LoVo (cell line): Measurements from ENCODE around the gene C3.
"Not testable (repeated sequence)": the region's sequence is repeated elsewhere in the genome, so short reads cannot be mapped to it uniquely, and the experiment has no call there.

Experiments used
- DNase-seq: peaks from one replicate; pipeline ENCODE4 v3.0.0-alpha.2; 2016; ENCODE audit warnings: low spot score

Gene C3

DNA sequence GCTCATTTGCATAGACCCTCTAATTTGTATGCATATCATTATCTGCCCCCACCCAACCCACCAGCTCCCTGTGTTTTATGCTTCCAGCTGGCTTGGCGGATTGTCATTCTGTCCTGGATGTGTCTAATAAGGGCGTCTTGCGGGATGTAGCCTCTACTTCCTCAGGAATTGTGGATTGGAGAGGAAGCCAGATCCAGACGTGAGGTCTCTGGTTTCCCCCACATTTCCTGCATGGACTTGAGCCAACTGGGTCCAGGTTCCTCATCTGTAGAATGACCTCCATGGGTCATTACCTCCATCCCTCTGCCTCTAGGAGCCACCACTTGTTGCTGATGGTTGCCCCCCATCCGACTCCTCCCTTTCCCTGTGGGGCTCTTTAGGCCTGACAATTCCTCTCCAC lies 57.7 kb downstream of the C3 start:
- DNase-seq = no peak

DNA sequence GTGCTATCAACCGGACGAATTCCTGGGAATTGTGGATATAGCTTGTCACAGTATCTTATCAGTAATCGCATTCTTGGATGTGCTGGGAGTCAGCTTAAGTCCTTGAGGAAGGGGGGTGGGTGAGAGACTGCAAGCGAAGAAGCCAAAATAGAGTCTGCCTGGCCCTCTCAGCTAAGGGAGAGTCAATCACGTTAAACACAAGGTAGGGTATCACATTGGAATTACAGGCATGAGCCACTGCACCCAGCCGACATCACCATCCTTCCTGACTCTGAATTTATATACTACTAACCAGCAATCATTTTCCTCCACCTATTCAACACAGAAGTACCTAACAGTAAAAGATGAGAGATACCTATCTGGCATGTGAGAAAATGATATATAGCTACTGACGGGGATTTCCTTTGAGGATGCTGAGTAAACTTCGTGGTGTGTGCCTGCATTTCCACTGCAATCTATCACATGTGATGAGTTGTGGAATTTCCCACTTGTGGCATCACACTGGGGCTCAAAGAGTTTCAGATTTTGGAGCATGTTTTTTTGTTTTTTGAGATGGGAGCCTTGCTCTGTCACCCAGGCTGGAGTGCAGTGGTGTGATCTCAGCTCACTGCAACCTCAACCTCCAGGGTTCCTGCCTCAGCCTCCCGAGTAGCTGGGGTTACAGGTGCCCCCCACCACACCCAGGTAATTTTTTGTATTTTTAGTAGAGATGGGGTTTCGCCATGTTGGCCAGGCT lies 58.8 kb downstream of the C3 start:
- not testable (repeated sequence) for DNase-seq

DNA sequence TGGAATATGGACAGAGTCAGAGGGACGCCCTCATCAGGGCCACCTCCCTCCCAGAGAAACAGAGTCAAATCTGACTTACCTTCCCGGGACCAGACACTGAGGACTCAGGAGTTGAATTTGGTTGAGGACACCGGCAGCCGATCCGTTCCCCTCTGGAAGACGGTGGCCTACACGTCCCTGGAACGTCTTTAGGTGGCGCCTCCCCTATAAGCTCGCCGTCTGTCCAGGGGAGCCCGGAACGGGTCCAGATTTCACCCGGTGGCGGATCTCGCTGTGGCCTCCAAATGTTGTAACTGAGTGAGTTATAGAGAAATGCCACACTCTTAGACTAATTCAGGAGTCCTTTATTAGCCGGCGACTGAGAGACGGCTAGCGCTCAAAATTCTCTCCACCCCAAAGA lies 59.5 kb downstream of the C3 start:
- DNase-seq = no peak

DNA sequence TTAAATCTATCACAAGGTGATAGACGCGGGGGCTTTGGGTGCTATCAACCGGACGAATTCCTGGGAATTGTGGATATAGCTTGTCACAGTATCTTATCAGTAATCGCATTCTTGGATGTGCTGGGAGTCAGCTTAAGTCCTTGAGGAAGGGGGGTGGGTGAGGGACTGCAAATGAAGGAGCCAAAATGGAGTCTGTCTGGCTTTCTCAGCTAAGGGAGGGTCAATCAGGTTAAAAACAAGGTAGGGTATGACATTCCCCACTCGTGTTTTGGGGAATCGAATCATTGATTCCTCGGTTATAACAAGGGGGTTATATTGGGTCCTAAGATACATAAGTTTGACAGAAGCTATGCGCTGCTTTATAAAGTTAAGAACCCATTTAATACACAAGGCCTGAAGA lies 64.1 kb downstream of the C3 start:
- not testable (repeated sequence) for DNase-seq

DNA sequence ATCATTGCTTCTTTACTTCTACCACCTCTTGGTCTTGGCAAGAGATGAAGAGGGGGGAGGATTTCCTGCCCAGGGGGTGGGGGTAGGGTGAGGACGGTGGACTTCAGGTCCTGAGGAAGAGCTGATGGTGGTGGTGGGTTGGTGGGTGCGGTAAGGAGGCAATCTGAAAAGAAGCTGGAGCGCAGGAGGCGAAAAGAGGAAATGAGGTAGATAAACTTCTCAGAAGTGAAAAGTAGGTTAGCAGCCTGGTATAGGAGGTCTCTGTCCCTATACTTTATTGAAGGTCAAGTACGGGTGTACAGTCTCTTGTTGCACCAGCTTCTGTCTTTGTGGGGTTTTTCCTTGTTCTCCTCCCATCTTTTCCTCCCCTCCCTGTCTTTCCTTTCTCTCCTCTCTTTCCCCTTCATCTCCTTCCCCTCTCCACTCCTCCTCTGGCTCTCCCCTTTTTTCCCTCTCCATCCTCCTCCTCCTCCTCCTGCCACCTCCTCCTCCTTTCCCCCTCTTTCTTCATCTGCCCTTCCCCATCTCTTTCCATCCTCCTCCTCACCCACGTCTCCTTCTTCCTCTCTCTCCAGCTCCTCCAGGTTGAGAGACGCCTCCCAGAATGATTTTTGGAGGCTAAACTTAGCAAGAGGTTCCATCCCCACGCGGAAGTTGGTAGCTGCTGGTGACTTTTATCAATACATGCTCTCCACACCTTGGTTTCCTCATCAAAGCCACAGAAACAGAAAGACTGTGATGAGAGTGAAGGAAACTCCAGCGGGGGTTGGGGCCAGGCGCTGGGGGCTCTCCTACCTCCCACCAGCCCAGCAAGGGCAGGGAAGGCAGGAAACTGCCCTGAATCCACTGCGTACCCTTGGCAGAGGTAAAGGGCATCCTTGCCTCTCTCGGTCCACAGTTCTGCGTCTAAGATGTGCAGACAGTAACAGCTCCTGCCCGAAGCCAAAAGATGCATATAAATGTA lies 65.8 kb downstream of the C3 start:
- no peak for DNase-seq

DNA sequence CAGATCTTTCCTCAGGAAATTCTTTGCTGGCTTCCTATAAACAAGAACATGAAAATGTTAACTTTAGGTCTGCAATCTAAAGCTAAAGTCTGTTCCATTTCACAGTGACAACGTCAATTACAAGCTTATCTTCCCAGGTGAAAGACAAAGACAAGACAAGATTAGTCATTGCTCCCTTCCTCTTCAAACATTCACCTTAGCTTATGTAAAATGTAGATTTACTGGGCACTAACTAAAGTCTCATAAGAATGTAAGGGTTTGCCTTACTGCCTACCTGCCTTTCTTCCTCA lies 67.7 kb downstream of the C3 start:
- no peak for DNase-seq

DNA sequence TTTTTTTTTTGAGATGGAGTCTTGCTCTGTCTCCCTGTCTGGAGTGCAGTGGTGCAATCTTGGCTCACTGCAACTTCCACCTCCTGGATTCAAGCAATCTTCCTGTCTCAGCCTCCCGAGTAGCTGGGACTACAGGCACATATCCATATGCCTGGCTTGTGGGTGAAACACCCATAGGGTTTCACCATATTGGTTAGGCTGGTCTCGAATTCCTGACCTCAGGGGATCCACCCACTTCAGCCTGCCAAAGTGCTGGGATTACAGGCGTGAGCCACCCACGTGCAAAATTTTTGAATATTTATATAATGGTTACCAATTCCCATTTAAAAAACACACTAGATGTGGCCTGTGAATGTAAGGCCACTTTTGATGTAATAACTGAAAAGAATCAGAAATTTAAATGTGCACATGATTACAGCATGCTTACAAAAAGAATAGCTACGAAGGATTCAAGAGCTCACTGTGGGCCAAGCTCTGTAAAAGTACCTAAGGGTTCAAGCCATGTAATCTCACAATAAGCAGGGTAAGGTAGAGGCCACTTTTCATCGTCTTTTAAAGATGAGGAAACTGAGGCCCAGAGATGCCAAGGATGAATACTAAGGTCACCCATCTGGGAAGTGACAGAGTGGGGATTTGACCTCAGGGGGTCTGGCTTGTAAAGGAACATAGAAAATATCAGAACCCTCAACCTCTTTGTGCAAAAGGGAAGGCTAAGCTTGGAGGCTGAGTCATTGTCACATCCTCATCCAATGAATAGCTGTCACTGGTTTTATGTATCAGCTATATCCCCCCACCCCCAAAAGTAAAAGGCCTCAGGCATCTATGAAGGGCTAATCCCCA lies 68.3 kb downstream of the C3 start:
- no peak for DNase-seq

DNA sequence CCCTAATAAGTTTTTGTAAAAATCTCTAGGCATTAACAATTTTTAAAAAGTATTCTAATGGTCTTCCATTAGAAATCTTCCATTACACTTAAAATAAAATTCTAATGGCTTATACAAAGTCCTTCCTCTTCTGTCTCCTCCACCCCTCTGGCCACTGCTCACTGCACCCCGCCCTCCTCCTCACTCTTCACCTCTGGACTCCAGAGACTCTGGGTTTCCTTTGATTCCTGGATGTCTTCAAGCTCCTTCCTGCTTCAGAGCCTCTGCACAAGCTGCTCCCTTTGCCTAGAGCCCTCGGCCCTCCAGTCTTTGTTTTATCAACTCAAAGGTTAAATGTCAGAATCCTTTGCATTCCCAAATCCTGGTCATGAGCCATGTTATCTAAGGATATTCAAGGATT lies 71.3 kb downstream of the C3 start:
- DNase-seq = no peak

DNA sequence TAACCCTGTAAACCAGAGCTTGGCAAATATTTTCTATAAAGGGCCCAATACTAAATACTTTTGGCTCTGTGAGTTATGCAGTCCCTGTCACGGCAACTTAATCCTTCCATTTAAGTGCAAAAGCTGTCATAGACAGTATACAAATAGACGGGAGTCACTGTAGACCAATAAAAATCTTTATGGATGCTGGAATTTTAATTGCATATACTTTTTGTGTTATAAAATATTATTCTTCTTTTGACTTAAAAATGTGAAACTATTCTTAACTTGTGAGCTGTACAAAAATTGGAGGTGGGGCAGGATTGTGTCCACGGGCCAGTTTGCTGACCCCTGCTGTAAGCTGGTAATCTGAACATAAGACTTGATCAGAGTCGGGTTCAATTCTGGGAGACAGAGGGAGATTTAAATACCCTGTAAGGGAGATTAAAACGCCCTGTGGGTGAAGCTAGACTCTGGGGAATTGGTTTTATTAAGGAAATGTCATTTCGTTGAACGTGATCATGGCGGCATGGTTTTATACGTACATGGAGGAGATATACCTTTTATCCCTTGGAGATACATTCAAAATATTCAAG lies 72.2 kb downstream of the C3 start:
- no peak for DNase-seq

DNA sequence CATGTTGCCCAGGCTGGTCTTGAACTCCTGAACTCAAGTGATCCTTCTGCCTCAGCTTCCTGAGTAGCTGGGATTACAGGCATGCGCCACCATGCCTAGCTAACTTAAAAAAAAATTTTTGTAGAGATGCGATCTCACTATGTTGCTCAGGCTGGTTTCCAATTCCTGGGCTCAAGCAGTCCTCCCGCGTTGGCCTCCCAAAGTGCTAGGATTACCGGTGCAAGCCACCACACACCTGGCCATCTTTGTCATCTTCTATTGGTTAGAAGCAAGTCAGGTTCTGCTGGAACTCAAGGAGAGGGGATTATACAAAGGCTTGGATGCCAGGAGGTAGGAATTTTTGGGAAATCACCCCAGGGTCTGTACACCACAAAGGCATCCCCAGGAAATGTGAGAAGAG lies 75.7 kb downstream of the C3 start:
- DNase-seq = no peak

DNA sequence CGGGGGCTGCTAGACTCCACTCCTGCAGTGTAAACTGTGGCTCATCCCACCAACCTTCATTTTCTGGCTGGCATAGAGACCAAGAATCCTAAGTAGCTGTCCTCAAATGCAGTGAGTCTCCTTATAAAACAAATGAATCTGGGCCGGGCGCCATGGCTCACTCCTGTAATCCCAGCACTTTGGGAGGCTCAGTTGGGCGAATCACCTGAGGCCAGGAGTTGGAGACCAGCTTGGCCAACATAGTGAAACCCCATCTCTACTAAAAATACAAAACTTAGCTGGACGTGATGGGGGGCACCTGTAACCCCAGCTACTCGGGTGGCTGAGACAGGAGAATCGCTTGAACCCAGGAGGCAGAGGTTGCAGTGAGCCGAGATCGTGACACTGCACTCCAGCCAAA lies 80.1 kb downstream of the C3 start:
- not testable (repeated sequence) for DNase-seq

DNA sequence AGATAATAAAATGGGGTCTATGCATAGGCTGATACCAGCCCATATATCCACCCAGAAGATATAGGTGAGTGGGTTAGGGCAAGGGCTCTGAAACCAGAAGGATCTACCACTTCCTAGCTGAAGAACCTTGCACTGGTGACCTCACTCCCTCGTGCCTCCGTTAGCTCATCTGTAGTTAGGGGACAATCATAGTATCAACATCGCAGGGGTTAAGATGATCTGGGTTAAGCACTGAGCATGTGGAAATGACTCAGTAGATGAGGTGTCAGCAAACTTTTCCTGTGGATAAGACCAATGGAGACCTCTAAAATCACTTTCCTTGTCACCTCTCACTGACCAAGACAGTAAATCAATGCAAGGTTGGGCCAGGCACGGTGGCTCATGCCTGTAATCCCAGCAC lies 81.0 kb downstream of the C3 start:
- no peak for DNase-seq

DNA sequence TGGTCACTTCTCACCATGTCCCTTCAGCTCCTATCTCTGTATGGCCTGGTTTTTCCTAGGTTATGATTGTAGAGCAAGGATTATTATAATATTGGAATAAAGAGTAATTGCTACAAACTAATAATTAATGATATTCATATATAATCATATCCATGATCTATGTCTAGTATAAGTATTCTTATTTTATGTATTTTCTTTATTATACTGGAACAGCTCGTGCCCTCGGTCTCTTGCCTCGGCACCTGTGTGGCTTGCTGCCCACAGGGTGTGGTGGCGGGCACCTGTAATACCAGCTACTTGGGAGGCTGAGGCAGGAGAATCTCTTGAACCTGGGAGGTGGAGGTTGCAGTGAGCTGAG lies 87.0 kb downstream of the C3 start:
- not testable (repeated sequence) for DNase-seq

DNA sequence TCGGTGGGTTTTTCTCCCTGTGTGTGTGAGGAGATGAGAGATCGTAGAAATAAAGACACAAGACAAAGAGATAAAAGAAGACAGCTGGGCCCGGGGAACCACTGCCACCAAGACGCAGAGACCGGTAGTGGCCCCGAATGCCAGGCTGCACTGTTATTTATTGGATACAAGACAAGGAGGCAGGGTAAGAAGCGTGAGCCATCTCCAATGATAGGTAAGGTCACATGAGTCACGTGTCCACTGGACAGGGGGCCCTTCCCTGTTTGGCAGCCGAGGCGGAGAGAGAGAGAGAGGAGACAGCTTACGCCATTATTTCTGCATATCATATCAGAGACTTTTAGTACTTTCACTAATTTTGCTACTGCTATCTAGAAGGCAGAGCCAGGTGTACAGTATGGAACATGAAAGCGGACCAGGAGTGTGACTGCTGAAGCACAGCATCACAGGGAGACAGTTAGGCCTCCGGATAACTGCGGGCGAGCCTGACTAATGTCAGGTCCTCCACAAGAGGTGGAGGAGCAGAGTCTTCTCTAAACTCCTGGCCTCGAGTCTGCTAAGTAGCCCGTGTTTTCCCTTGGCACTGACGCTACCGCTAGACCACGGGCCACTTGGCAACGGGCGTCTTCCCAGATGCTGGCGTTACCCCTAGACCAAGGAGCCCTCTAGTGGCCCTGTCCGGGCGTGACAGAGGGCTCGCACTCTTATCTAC lies 87.5 kb downstream of the C3 start:
- peak; percentile 80 for DNase-seq

DNA sequence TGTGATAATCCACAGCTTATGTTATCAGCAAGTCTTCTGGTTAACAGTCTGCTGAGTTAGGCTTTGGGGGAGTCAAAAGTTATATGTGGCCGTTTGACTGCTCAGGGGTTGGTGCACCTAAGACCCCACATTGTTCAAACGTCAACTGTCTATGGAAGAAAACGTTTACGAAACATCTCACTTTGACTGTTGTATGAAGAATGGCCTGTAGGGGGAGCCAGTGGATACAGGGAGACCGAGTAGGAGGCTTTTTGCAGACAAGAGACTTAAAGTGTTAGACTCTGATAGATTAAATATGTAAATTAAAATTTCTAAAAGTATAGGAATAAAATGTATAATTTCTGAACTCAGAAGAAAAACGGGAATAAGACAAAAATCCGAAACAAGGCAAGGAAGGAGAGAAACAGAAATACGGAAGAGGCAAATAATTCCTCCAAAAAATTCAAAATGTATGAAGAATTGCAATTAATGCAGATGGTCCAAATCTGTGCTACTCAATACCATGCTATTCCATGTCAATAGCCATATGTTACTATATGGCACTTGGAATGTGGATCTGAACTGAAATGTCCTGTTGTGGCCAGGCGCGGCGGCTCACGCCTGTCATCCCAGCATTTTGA lies 88.3 kb downstream of the C3 start:
- DNase-seq = peak; percentile 72
